NCI-H1105 treated with DMSO at 0.1 percent for 48 hours (cell line): Measurements from ENCODE around the gene POLR3G.

Experiments
- DNase-seq: peaks from one replicate; lab custom pipeline; 2025; lab: John Stamatoyannopoulos, UW

The POLR3G gene

DNA sequence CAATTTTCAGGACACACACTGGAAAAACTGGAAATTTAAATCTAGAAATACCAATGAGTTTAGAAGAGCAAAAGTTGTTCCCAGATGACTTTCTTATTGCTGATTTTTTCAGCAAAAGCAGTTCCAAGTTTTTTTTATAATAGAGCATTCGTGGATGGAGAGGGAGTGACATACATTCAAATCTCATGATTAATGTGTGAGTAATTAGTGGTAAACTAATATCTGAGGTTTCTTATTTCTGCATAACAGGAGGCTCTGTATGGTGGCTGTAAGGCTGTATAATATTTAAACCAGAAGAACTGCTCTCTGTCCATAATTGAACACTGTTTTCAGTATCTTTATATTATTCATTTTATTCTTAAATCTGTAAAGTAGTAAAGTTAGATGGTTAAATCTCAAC is 28.9 kb downstream of the POLR3G start:
- DNase-seq = no peak

DNA sequence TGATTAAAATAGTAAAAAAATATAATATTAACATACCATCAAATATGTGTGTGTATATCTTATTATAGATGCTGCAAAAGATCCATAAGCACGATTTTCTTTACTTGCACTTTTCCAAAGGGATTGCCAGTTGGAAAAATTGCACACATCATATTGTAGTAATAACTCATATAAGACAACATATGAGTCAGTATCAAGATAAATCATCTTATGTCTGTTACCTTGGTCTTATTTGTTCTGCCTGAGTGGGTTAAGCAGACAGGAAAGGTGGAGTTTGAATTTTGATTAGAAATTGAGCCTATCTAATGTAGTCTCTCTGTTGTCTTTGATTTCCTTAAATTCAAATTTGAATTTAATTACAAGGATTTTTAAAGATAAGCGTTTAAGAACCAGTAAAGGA is 30.1 kb downstream of the POLR3G start:
- no peak for DNase-seq

DNA sequence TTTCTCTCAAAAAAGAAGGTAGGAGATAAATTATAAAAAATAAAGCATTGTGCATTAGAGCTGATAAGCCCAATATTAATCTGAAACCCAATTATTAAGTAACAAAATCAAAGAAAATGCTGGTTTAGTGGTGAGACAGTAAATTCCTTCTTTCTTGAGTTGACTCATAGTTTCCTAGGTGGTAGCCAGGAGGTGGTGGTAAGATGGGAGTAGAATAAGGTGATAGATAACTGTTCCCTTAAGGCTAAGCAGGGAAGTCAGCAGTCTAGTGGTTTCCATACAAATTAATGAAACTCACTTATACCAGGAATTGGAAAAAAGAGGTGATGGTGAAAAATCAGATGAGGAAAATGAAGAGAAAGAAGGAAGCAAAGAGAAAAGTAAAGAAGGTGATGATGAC is 31.6 kb downstream of the POLR3G start:
- no peak for DNase-seq

DNA sequence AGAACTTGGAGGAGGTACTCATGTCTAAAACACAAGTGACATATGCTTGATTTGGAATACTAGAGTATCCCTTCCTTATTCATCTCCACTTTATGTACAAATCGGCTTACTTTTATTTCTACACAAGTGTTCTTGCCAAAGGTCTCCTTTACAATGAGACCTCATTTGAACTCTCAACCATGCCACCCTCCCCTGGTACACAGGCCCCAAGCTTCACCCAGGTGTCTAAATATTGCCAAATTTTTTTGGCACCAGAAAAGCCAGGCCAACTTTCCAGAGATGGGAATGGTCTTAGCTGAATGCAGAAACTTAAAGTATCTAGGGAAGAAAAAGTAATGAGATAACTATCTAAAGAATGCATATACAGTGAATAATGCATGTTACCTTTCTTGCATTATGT is 35.8 kb downstream of the POLR3G start:
- no peak for DNase-seq

DNA sequence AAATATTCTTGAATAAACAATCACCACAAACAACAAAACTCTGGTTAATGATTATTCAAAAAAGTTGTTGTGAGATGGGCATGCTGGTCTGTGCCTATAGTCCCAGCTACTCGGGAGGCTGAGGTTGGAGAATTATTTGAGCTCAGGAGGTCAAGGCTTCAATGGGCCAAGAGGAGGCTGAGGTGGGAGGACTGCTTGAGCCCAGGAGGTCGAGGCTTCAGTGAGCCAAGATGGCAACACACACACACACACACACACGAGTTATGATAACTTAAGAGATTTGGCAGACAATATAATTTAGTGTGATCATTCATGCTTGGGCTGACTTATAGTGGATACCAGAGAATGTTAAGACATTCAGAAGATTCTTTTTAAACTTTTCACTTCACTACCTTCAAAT is 39.9 kb downstream of the POLR3G start:
- no peak for DNase-seq

DNA sequence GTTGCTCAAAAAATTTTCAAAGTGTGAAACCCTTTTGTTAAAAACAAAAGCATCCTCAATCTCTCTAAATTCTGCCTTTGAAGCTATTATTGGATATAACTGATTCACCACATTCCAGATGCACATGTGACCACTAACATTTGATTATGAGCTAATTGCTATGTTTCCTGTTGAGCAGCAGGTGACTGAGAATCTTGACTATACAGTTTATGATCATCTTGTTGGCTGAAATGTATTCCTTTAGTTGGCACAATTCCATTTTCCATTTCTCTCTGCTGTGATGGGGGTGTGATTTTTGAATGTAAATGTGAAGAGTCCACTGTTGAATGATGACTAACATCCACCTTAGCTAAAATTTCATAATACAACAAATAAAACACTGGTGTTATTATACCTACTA is 44.0 kb downstream of the POLR3G start:
- peak; percentile 76 for DNase-seq

DNA sequence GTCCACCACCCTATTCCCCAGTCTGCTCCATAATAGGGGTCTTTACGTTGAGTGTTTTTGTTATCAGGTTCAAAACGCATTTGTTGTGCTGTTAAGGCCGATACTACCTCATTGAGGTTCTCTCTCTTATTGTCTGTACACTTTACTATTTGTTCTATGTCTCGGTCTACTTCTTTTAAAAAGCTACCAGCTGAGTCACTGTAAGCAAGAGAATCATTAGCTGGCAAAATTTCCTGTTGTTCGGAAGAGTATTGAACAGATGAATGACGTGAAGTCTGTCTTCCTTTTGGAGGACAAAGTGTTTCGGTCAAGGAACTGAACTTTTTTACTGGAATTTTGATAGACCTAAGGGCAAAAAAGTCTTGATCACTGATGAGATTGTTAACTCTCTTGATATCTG is 44.4 kb downstream of the POLR3G start:
- no peak for DNase-seq

DNA sequence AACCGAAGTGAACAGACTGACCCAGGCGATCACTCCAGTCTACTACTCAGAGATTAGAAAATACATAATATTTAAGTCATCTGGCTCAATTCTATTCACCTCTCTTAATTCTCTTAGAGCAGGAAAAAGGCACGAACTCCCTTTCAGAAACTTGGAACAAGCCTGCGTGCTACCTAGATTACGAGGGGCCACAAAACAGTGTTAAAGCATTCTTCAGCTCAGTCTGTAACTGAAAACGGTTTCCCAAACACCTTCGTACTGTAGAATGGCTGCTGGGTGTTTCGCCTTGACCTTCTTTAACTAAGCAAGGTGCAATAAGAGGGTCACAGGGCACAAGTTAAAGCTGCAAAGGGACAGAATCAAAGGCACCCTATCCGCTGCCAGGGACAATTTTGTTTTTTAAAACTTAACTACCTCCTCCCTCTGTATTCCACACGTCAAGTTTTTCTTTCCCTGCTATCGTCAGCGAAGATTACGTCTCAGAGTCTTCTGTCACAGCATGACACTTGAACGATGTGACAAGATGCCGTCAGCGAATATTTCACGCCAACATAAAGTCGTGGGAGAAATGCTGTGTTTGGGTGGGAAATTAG is 54.0 kb downstream of the POLR3G start:
- no peak for DNase-seq

DNA sequence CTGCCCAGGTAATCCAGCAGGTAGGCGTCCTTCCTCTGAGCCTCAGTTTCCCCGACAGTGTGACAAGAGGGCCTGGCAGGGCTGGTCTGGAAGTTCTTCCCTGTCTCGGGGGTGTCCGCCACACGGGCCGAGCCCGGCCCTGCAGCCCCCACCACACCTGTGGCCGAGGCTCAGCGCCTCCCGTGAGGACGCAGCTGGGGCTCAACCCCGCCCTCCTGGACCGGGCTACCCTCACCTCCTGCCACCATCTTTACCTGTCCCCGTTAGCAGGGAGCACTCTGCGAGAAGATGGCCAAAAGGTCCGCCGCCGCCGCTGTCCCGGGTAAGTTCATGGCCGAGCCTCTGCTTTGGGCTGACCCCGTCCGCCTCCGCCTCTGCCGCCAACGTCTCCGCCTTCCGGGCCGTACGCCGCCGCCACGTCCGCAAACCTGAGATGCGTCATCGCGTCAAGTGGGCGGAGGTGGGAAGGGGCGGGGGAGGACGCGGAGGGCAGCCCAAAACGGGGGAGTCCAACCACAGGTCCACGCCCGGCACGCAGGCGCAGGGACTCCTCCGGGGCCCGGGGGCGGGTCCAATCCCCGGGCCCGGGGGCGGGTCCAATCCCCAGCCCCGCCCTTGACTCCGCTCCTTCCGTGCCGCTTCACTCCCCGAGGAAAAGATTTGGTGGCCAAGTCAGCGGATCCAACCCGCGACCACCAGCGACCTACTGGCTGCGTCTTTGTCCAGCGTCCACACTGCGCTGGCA is 54.7 kb downstream of the POLR3G start, which contains the start of gene LYSMD3:
LYSMD3 (minus strand) TSS at position 391 of the 745 bp plus-strand sequence. CDS start 4,295 bp downstream, outside the sequence.
- DNase-seq = peak; percentile 85

DNA sequence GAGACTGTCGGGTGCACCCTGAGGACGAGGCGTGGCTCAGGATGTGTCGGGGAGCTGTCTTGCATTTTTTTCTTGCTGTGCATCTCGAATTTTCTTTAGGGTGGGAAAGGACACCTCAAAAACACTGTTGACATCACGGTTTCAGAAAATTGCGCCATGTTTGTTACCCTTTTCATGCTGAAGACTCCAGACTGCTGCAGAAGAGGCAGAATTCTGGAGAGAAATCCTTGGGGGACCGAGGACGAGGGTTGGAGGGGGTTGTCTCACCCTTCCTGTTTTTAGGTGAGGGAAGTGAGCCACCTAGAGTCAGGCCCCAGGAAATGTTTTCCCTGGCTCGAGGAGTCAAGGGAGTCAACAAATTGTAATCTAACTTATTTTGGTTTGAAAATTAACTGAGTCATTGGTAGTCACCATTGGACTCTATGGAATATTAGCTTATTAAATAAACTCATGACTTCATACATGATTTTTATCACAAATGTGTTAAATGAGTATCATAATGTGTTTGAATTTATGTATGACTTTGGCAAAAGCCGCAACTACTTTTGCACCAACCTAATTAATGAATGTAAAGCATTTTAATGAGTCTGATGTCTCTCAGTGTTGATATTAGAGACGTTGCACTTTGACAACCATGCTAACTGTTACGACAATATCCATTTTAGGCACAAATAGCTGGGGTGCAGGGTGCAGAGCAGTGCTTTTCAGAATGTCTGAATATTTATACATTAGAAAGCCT is 55.4 kb downstream of the POLR3G start:
- DNase-seq = peak; percentile 67

DNA sequence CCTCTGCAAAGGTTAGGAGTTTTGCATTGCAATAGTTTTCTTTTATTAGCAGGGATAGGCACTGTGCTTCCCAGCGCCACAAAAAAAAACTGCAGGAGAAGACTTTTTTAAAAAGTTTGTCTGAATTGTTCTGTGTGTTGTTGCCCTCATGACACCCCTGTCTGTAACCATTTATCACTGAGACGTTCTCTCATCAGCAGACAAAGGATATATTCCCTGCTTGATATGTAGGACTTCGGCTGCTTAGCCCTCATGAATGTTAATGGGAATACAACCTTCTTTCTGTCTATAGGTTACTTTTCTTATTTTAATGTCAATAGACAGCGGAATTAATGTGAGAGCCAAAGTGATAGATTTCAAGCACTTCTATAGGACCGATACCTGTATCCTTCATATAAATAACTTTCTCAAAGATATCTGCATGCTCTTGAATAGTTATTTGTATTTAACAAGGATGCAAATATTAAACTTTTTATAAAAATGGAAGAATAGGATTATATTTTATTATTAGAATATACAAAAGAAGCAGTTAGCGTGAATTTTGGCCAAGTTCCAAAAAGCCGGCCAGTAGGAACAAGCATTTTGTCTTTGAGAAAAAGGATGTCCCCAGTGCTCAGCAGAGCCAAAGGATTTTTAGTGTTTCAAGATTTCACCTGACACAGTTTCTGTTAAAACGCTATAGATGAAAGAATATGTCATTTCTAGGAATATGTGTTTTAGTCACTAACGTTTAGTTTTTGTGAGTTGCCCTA is 56.2 kb downstream of the POLR3G start:
- DNase-seq = peak; percentile 5

DNA sequence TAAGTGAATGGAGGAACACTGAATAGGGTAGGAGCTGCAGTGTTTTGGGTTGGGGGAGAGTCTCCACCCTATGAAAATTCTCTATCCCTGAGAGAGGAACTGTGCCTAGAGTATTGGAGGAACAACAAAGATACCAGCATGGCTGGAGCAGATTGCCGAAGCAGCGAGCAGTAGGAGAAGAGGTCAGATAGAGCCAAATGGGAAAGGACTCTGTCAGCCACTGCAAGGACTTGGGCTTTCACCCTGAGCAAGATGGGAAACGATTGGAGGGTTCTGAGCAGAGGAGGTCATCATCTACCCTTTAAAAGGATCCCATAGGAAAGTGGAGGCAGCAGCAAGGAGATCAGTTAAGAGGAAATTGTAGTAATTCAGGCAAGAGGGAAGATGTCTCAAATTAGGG is 59.1 kb downstream of the POLR3G start:
- no peak for DNase-seq

DNA sequence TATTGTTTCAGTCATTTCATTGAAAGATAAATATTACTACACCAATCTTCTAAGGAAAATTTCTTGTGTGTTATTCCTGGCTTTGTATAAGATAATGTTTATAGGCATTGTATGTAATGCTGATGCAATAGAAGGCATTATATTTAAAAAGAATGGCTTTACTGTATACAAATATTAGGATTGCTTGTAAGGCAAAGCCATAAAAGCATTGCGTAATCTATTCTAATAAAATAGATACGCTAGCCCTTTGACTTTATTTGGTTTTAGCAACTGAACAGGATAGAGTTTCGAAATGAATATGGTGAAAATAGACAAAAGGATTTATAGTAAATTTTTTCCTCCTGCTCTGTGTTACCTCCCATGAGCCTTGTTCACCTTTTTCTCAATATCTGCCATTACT is 60.3 kb downstream of the POLR3G start:
- no peak for DNase-seq

DNA sequence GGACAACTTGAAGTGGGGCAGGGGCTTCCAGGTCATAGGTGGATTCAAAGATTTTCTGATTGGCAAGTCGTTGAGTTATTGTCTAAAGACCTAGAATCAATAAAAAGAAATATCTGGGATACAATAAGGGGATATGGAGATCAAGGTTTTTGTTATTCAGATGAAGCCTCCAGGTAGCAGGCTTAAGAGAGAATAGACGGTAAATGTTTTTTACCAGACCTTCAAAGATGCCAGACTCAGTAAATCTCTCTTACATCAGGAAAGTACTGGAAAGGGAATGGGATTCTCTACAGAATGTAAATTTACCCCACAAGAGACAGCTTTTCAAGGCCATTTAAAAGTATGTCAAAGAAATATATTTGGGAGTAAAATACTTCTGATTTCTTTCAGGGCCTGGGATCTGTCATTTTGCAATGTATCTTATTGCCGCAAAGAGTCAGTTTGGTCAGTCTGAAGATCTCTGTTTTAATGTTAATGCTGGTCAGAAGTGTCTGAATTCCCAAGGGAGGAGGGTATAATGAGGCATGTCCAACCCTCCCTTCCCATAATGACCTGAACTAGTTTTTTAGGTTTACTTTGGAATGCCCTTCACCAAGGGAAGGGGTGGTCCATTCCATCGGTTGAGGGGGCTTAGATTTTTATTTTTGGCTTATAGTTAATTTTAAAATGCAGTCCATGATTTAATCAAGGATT is 68.3 kb downstream of the POLR3G start:
- no peak for DNase-seq

DNA sequence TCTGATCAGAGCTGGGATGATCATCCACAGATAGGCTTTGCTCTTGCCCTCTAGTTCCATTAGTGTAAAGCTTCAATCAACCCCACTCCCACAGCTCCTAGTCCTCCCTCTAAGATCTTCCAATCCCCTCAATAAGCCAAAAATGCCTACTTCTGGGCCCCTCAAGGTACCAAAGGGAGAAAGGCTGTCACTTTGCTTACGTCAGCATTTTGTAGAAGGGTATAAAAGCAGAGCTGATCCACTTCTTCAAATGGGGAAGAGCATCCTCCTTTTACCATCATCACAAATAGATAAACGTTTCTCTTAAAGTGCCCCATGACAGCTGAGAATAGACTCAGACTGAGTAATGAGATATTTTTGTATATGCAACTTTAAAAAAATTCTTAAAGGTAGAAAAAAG is 70.8 kb downstream of the POLR3G start:
- no peak for DNase-seq

DNA sequence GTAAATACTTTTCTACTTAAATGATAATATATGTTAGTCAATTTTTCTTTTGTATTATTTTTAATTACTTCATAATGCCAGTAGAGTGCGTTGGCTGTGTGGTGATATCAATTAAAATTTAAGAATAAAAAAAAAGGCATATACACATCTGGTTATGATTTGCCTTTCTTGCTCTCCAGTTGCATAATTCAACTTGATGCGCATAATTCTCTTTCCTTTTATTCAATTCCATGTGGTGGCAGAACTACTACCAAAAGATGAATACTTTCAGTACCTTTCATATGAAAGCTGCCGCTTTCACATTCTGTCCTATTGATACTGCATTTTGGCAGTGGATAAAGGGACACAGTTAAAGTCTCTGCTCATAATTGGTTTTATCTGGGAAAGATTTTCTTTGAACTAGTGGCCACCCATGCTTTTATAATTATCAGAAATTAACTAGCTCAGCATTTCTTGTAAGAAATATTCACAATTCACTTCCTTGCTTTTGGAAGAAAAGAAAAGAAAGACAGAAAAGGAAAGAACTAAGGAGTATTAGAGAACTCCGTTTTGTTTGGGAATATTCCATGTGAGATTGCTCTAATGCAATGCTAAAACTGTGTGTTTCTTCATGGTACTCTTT is 71.7 kb downstream of the POLR3G start:
- DNase-seq = no peak

DNA sequence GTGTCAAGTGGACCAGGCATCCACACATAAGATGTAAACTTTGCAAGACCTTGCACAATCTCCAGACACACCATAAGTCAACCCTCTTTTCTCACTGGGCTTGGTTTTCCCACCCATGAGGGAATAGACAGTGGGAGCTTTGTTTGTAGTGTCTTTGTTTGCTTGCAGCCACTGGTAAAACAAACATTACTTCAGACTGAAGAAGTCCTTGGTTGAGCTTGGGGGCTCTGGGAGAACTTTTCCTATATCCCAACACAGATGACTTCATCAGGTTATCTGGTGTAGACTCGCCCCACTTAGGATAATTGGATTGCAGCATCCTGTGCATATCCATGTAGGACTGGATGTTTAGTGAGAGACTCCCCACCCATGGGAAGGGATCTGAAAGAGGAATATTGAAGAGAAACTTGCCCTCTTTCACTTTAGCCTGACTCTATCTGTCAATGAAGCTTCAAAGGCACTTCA is 72.4 kb downstream of the POLR3G start:
- DNase-seq = no peak

DNA sequence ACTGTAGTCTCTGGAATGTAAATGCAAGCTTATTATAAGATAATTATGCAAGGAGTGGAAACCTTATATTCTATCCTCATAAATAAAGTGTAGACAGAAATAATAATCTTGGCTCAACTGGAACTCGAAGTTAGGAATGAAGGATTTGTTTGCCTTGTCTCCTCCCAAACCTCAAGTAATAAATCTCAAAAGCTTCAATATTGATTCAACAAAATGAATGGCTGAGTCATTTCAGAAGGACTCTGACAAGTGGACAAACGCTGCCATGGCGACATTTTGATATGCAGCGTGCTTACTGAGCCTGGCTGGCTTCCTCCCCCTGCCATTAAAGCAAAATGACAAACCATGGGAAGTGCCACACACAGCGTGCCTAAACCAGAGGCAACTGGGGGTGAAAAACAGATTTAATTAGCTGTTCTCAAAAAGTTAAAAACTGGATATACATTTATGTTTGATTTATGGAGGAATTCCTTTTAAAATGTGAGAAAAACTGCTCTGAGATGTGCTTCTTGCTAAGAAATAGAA is 73.5 kb downstream of the POLR3G start:
- DNase-seq = peak; percentile 80

DNA sequence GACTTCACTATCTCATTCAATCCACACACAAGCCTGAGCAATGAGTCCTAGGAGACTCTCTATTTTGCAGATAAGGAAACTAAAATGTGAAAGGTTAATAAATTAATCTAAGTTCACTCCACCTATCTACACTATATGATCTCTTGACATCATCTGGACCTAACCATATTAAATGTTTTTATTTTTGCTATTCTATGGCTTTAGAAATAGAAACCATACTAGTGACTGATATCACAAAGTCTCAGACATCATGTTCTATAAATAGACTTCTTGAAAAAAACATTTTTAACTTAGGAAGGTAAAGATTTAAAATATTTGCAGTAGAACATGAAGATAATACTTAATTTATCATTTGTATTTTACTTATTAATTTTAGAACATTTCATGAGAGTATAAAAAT is 74.6 kb downstream of the POLR3G start:
- no peak for DNase-seq

DNA sequence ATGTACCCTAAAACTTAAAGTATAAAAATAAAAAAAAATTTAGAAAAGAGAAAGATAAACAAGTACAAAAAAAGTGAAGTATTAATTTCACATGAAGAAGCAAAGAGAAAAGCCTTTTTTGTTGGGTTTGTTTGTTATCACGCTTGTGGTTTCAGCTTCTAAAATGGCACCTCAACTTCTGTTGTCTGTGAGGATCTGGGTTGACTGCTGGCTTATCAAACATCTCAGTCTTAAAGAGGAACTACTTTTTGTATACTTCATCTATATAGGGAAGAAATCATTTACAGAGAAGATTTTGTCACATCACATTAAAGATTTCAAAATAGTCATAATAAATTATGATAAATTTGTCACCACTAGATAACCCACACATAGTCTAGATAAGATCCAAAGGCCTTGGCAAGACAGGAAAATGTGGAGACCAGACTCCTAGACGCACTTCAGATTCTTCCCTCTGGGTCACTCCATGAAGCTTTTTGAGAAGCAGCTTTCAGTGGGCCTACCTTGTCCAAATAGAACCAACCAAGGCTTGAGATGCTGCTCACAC is 75.1 kb downstream of the POLR3G start:
- no peak for DNase-seq

DNA sequence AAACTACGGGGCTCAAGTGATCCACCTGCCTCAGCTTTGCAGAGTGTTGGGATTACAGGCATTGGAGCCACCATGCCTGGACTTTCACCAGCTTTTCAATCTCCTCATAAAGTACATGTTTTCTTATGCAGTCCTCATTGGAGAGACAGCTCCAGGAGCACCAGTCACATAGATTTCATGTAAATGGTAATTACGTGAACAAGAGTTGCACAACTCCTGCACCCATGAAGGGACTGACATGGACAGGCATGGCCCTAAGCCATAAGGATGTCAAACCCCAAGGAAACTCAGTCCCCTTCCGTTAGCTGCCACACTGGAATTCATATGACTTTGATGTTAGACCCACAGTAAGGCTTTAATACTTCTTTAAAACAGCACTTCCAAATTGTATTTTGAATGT is 76.3 kb downstream of the POLR3G start:
- DNase-seq = no peak
